NCI-H146 (cell line): ENCODE measurements around the gene DPP6.

ENCODE experiments used
- DNase-seq: peaks from one replicate; lab custom pipeline; 2025; lab: John Stamatoyannopoulos, UW

Gene DPP6

GRCh38 chr7:154532771-154533170 is 480.6 kb downstream of the DPP6 start:
- DNase-seq = no peak

GRCh38 chr7:154540596-154540995 is 488.4 kb downstream of the DPP6 start:
- no peak for DNase-seq

- DNase-seq = no peak
Measured at GRCh38 chr7:154541606-154542005, 489.4 kb downstream of the DPP6 start.

- DNase-seq = no peak
Measured at GRCh38 chr7:154546946-154547587, 494.9 kb downstream of the DPP6 start.

GRCh38 chr7:154553711-154554265 is 501.6 kb downstream of the DPP6 start:
- no peak for DNase-seq

- DNase-seq = no peak
Measured at GRCh38 chr7:154559454-154559853, 507.3 kb downstream of the DPP6 start.

GRCh38 chr7:154564676-154565075 is 512.5 kb downstream of the DPP6 start:
- DNase-seq = no peak

GRCh38 chr7:154566877-154567276 is 514.7 kb downstream of the DPP6 start:
- peak; percentile 11 for DNase-seq

- DNase-seq = no peak
Measured at GRCh38 chr7:154568346-154568745, 516.1 kb downstream of the DPP6 start.

- DNase-seq = no peak
Measured at GRCh38 chr7:154569916-154570315, 517.7 kb downstream of the DPP6 start.

GRCh38 chr7:154571772-154572171 is 519.6 kb downstream of the DPP6 start:
- no peak for DNase-seq

- DNase-seq = no peak
Measured at GRCh38 chr7:154574235-154574634, 522.0 kb downstream of the DPP6 start.

GRCh38 chr7:154575497-154575896 is 523.3 kb downstream of the DPP6 start:
- no peak for DNase-seq

- no peak for DNase-seq
Measured at GRCh38 chr7:154576604-154577003, 524.4 kb downstream of the DPP6 start.

- DNase-seq = no peak
Measured at GRCh38 chr7:154577141-154577873, 525.1 kb downstream of the DPP6 start.

GRCh38 chr7:154578336-154578735 is 526.1 kb downstream of the DPP6 start:
- no peak for DNase-seq

- no peak for DNase-seq
Measured at GRCh38 chr7:154579711-154580110, 527.5 kb downstream of the DPP6 start.

- no peak for DNase-seq
Measured at GRCh38 chr7:154581251-154581890, 529.2 kb downstream of the DPP6 start.

GRCh38 chr7:154583454-154583853 is 531.3 kb downstream of the DPP6 start:
- no peak for DNase-seq

GRCh38 chr7:154584352-154585252 is 532.4 kb downstream of the DPP6 start:
- no peak for DNase-seq

GRCh38 chr7:154587792-154588191 is 535.6 kb downstream of the DPP6 start:
- peak; percentile 91 for DNase-seq

- peak; percentile 8 for DNase-seq
Measured at GRCh38 chr7:154591544-154591943, 539.3 kb downstream of the DPP6 start.
